H1 (cell line): Measurements from ENCODE around the gene CCL1. TPM values are rescaled to one million over a fixed set of nuclear protein-coding genes. Genes with fewer than 3 reads are reported as not detected.

Experiments used
- CTCF ChIA-PET: fragments of 300-600 bp; sonication (Branson Sonifier 250); formaldehyde crosslinking; loops from one replicate; lab custom pipeline; 2021; ENCODE audit not compliant: partially characterized antibody; lab: Charles Lee
- POLR2A ChIA-PET: fragments of 300-600 bp; sonication (Branson Sonifier 250); formaldehyde crosslinking; loops from one replicate; lab custom pipeline; 2021; ENCODE audit warnings: inconsistent platforms; ENCODE audit not compliant: partially characterized antibody; lab: Charles Lee
- DNase-seq, 2 experiments: peaks; one replicate each; pipeline versions ENCODE4 v3.0.0 to v3.0.0-alpha.2; 2010 to 2022; ENCODE audit warnings: low spot score in 2 of 2, low read depth in 1 of 2, mixed read lengths in 1 of 2
- FAIRE-seq: peaks from 2 replicates; lab custom pipeline; 2011; peaks lifted over from hg19 to GRCh38; lab: Jason Lieb, UNC
- H2AFZ ChIP-seq: 2 replicates; pipeline ENCODE4 v1.8.1; 2012; ENCODE audit warnings: low read length, inconsistent platforms
- H2AK5ac ChIP-seq: 2 replicates; pipeline ENCODE4 v1.6.1; 2013; ENCODE audit warnings: low read depth, low read length
- H2BK120ac ChIP-seq: replicated peaks from 2 replicates; pipeline ENCODE3; 2013; ENCODE audit warnings: low read depth, low read length, inconsistent platforms
- H2BK12ac ChIP-seq: 2 replicates; pipeline ENCODE4 v1.6.1; 2013; ENCODE audit warnings: low read depth, low read length
- H2BK15ac ChIP-seq: 2 replicates; pipeline ENCODE4 v1.6.1; 2013; ENCODE audit warnings: low read length
- H2BK20ac ChIP-seq: 2 replicates; pipeline ENCODE4 v1.6.1; 2013; ENCODE audit warnings: low read length
- H2BK5ac ChIP-seq: 2 replicates; pipeline ENCODE4 v1.6.1; 2013; ENCODE audit warnings: low read depth, low read length
- H3K14ac ChIP-seq: 2 replicates; pipeline ENCODE4 v1.6.1; 2013; ENCODE audit warnings: inconsistent platforms; ENCODE audit not compliant: insufficient read length
- H3K18ac ChIP-seq: 2 replicates; pipeline ENCODE4 v1.6.1; 2013; ENCODE audit warnings: low read length; ENCODE audit errors: extremely low read depth
- H3K23ac ChIP-seq: 2 replicates; pipeline ENCODE4 v1.6.1; 2013; ENCODE audit warnings: inconsistent platforms; ENCODE audit not compliant: insufficient read length
- H3K23me2 ChIP-seq: 2 replicates; pipeline ENCODE4 v1.6.1; 2013; ENCODE audit warnings: low read depth, low read length
- H3K27ac ChIP-seq: 2 replicates; pipeline ENCODE4 v1.6.1; 2011; ENCODE audit warnings: low read depth, low read length, inconsistent platforms
- H3K27me3 ChIP-seq, 4 experiments: replicated peaks in 1 of 4; 1 replicate in 1 of 4; 2 replicates in 3 of 4; pipeline versions ENCODE4 v1.6.1 to v1.8.1; 2011 to 2013; ENCODE audit warnings: low read length in 3 of 4, mild to moderate bottlenecking in 3 of 4, inconsistent platforms in 2 of 4, mixed read lengths in 2 of 4, moderate library complexity in 1 of 4; ENCODE audit not compliant: control insufficient read depth in 3 of 4, insufficient read depth in 3 of 4; ENCODE audit errors: extremely low read depth in 1 of 4
- H3K36me3 ChIP-seq, 4 experiments: 2 replicates each; pipeline versions ENCODE4 v1.6.1 to v1.8.1; 2011 to 2013; ENCODE audit warnings: mild to moderate bottlenecking in 4 of 4, low read length in 3 of 4, moderate library complexity in 2 of 4, control low read depth in 1 of 4, inconsistent platforms in 1 of 4; ENCODE audit not compliant: insufficient read depth in 4 of 4, control insufficient read depth in 2 of 4
- H3K4ac ChIP-seq: replicated peaks from 2 replicates; pipeline ENCODE3; 2013; ENCODE audit warnings: low read length, low read depth, mixed read lengths, inconsistent platforms; ENCODE audit not compliant: insufficient read length
- H3K4me1 ChIP-seq, 4 experiments: replicated peaks in 1 of 4; 1 replicate in 1 of 4; 2 replicates in 3 of 4; pipeline versions ENCODE4 v1.6.1 to v1.8.1; 2011 to 2013; ENCODE audit warnings: low read length in 3 of 4, inconsistent platforms in 2 of 4, mixed read lengths in 1 of 4; ENCODE audit not compliant: insufficient read depth in 4 of 4, control insufficient read depth in 3 of 4
- H3K4me2 ChIP-seq, 2 experiments: 2 replicates each; pipeline versions ENCODE4 v1.6.1 to v1.8.1; 2011 to 2013; ENCODE audit warnings: low read depth in 2 of 2, low read length in 2 of 2, control low read depth in 1 of 2, inconsistent platforms in 1 of 2, mild to moderate bottlenecking in 1 of 2; ENCODE audit not compliant: insufficient read depth in 1 of 2
- H3K4me3 ChIP-seq, 4 experiments: fragments of 200-600, 300-600 bp in 1 of 4; sonication (generic), shearing (Covaris generic), sonication (Bioruptor Twin) in 1 of 4; 2 replicates each; pipeline versions ENCODE4 v1.5.1 to v1.8.1; 2011 to 2016; ENCODE audit warnings: low read length in 4 of 4, low read depth in 3 of 4, control low read depth in 2 of 4, inconsistent platforms in 2 of 4, mild to moderate bottlenecking in 2 of 4, mixed read lengths in 1 of 4, moderate library complexity in 1 of 4; ENCODE audit not compliant: insufficient read depth in 2 of 4; ENCODE audit errors: extremely low read depth in 1 of 4
- H3K56ac ChIP-seq: replicated peaks from 2 replicates; pipeline ENCODE3; 2013; ENCODE audit warnings: low read depth, mild to moderate bottlenecking, mixed read lengths, low read length, inconsistent platforms; ENCODE audit not compliant: insufficient read length
- H3K79me1 ChIP-seq: 2 replicates; pipeline ENCODE4 v1.6.1; 2013; ENCODE audit warnings: low read depth, low read length, control low read depth
- H3K79me2 ChIP-seq, 2 experiments: 2 replicates each; pipeline versions ENCODE4 v1.6.1 to v1.8.1; 2012 to 2013; ENCODE audit warnings: low read length in 2 of 2, mild to moderate bottlenecking in 2 of 2, inconsistent platforms in 1 of 2; ENCODE audit not compliant: insufficient read depth in 2 of 2, control insufficient read depth in 1 of 2
- H3K9ac ChIP-seq, 4 experiments: replicated peaks in 1 of 4; 1 replicate in 1 of 4; 2 replicates in 3 of 4; pipeline versions ENCODE4 v1.6.1 to v1.8.1; 2011 to 2013; ENCODE audit warnings: low read depth in 3 of 4, low read length in 3 of 4, control low read depth in 2 of 4, mild to moderate bottlenecking in 2 of 4, moderate library complexity in 2 of 4, inconsistent platforms in 1 of 4; ENCODE audit errors: extremely low read depth in 1 of 4
- H3K9me3 ChIP-seq, 2 experiments: 2 replicates each; pipeline versions ENCODE4 v1.6.1 to v1.8.1; 2012 to 2013; ENCODE audit warnings: mild to moderate bottlenecking in 2 of 2, moderate library complexity in 2 of 2, control low read depth in 1 of 2, inconsistent platforms in 1 of 2, low read depth in 1 of 2, low read length in 1 of 2, mixed read lengths in 1 of 2; ENCODE audit not compliant: insufficient read depth in 2 of 2
- H4K20me1 ChIP-seq, 2 experiments: replicated peaks in 1 of 2; 2 replicates each; pipeline versions ENCODE3 to v1.8.1; 2011 to 2013; ENCODE audit warnings: inconsistent platforms in 2 of 2, low read length in 2 of 2, mild to moderate bottlenecking in 1 of 2; ENCODE audit not compliant: insufficient read depth in 2 of 2, control insufficient read depth in 1 of 2
- H4K5ac ChIP-seq: 2 replicates; pipeline ENCODE4 v1.6.1; 2013; ENCODE audit warnings: low read length, low read depth, mixed read lengths, inconsistent platforms; ENCODE audit not compliant: insufficient read length
- H4K8ac ChIP-seq: 2 replicates; pipeline ENCODE4 v1.8.0; 2013; ENCODE audit warnings: mild to moderate bottlenecking, moderate library complexity, low read length, inconsistent platforms; ENCODE audit not compliant: insufficient read depth; ENCODE audit errors: extremely low read depth
- H4K91ac ChIP-seq: replicated peaks from 2 replicates; pipeline ENCODE3; 2013; ENCODE audit warnings: low read length, mixed read lengths, inconsistent platforms; ENCODE audit not compliant: insufficient read length
- ATF2 ChIP-seq: IDR thresholded peaks from 2 replicates; pipeline ENCODE4 v1.6.1; 2012; ENCODE audit warnings: low read length, inconsistent platforms
- CBX8 ChIP-seq: fragments of 300-800, 300-1000 bp; sonication (generic); IDR thresholded peaks from 2 replicates; pipeline ENCODE4 v1.7.1; 2016; ENCODE audit warnings: low read depth, low read length, borderline replicate concordance
- CEBPB ChIP-seq: IDR thresholded peaks from 2 replicates; pipeline ENCODE4 v1.6.1; 2012; ENCODE audit warnings: low read depth, low read length
- CHD2 ChIP-seq: IDR thresholded peaks from 2 replicates; pipeline ENCODE4 v1.6.1; 2012; ENCODE audit warnings: low read length, improper control_type of control experiment
- KDM4A ChIP-seq: IDR thresholded peaks from one replicate; pipeline ENCODE4 v1.7.1; 2012; ENCODE audit warnings: low read depth, mild to moderate bottlenecking, moderate library complexity, low read length, inconsistent platforms; ENCODE audit not compliant: severe bottlenecking
- KDM5A ChIP-seq: fragments of 200-600 bp; IDR thresholded peaks from 2 replicates; pipeline ENCODE4 v1.7.1; 2012; ENCODE audit warnings: mild to moderate bottlenecking, low read length, inconsistent platforms, mixed read lengths
- MAFK ChIP-seq: IDR thresholded peaks from 2 replicates; pipeline ENCODE4 v1.6.1; 2012; ENCODE audit warnings: low read depth, mild to moderate bottlenecking, improper control_type of control experiment, low read length
- NANOG ChIP-seq: IDR thresholded peaks from 2 replicates; pipeline ENCODE4 v1.6.1; 2011; ENCODE audit warnings: low read length, low read depth, mild to moderate bottlenecking, inconsistent platforms; ENCODE audit not compliant: insufficient read depth, poor library complexity, severe bottlenecking
- POLR2AphosphoS5 ChIP-seq: IDR thresholded peaks from 2 replicates; pipeline ENCODE4 v1.6.1; 2011; ENCODE audit warnings: low read depth, low read length
- RBBP5 ChIP-seq: IDR thresholded peaks from 2 replicates; pipeline ENCODE4 v1.7.1; 2012; ENCODE audit warnings: low read depth, mild to moderate bottlenecking, inconsistent platforms, low read length, moderate library complexity, borderline replicate concordance
- TAF7 ChIP-seq: optimal IDR thresholded peaks from 2 replicates; pipeline ENCODE3; 2011; ENCODE audit warnings: low read depth, mild to moderate bottlenecking, inconsistent platforms, low read length, moderate library complexity, borderline replicate concordance
- YY1 ChIP-seq: IDR thresholded peaks from 2 replicates; pipeline ENCODE4 v1.6.1; 2011; ENCODE audit warnings: low read depth, mild to moderate bottlenecking, low read length
- ZNF274 ChIP-seq: IDR thresholded peaks from 2 replicates; pipeline ENCODE4 v1.7.0; 2012; ENCODE audit warnings: low read length, borderline replicate concordance; ENCODE audit errors: extremely low read depth
- WGBS, 2 experiments: shearing (Covaris generic) in 1 of 2; methylation state at CpG; one replicate each; pipeline versions ENCODE4 v1.1.6 to v1.1.7; 2013 to 2015; ENCODE audit warnings: low lambda C conversion rate in 2 of 2, mixed read lengths in 2 of 2, inconsistent platforms in 1 of 2, low coverage in 1 of 2, missing lambda C conversion rate in 1 of 2; ENCODE audit not compliant: insufficient replicate concordance in 2 of 2, insufficient coverage in 1 of 2, insufficient read length in 1 of 2; ENCODE audit errors: extremely low coverage in 1 of 2, missing lambda C conversion rate in 1 of 2; 5-methylcytosine and 5-hydroxymethylcytosine counted together
- polyA plus RNA-seq, 7 experiments: library from polyadenylated mRNA; depleted of rRNA in 3 of 7; stranded (reverse) in 5 of 7; unstranded in 2 of 7; fragments of >200 nt in 5 of 7; fragments of 200-250 nt in 2 of 7; gene quantifications; 1 replicate in 5 of 7; 2 replicates in 1 of 7; 4 replicates in 1 of 7; pipeline versions ENCODE4 v1.2.1 to v1.2.3, GENCODE V29; 2011 to 2013; ENCODE audit warnings: missing spikeins in 2 of 7, mixed read lengths in 2 of 7
- total RNA-seq: library from RNA; stranded (reverse); fragmentation: NEBNext Ultra II Directional; extraction: Animal tissue kit (Norgen Biotek cat#: 25700); gene quantifications from 2 replicates; pipeline ENCODE4 v1.2.1, GENCODE V29; 2021

The CCL1 gene
- total and polyA plus RNA-seq, 2 of the 8 experiments (the other 6 are each of a cell fraction or from before 2014, with no cell fraction given) = not detected

- no peak for FAIRE-seq
- WGBS, 2 experiments = 71% methylated on average over 4 of the region's 4 CpGs; no CpG with 5 or more reads in 1 of the 2 experiments
- H2AK5ac ChIP-seq = no peak overlapping the region
- TF ChIP-seq KDM4A (no peak), CEBPB (no peak), YY1 (no peak), CHD2 (no peak), RBBP5 (no peak), NANOG (no peak), ZNF274 (no peak), ATF2 (no peak), TAF7 (no peak), MAFK (no peak), POLR2AphosphoS5 (no peak), KDM5A (no peak), CBX8 (no peak)
These were observed 40.0 kb upstream of the CCL1 start for GRCh38 chr17:34403006-34403405.

More at GRCh38 chr17:34403006-34403405, 40.0 kb upstream of the CCL1 start:
- Histone ChIP-seq H3K4me3 (no peak overlapping the region), H3K18ac (no peak overlapping the region), H2BK120ac (no peak overlapping the region), H3K27ac (no peak overlapping the region), H3K4me2 (no peak overlapping the region), H4K91ac (no peak overlapping the region), H3K27me3 (peaks cover 0 to 3% (median 0%) of the 10 kb centered on the region in 4 experiments; a peak in 2 of 7 replicates), H3K36me3 (no peaks in the 10 kb centered on the region), H4K8ac (no peak overlapping the region), H4K20me1 (no peaks in the 10 kb centered on the region), H2BK15ac (no peak overlapping the region), H3K79me2 (no peaks in the 10 kb centered on the region), H3K56ac (no peak overlapping the region), H3K4me1 (peaks cover 0 to 2% (median 0%) of the 10 kb centered on the region in 4 experiments; a peak in 1 of 7 replicates), H3K9ac (no peak overlapping the region), H2BK12ac (no peak overlapping the region), H3K14ac (no peak overlapping the region), H2AFZ (no peak overlapping the region), H3K23me2 (no peaks in the 10 kb centered on the region), H4K5ac (no peak overlapping the region), H2BK5ac (no peak overlapping the region), H3K4ac (no peak overlapping the region), H2BK20ac (no peak overlapping the region), H3K23ac (no peak overlapping the region), H3K9me3 (no peaks in the 10 kb centered on the region), H3K79me1 (no peaks in the 10 kb centered on the region)
- ChIA-PET POLR2A (no interaction called here), CTCF (interaction anchor here (1.9 kb wide), 1 partner anchor 15 kb away, joined by 5 read pairs; no protein-coding TSS in a partner anchor)
- DNase-seq = no peak
